SU-DHL-6 (cell line): Measurements from ENCODE around the gene UGT1A4.

ENCODE experiments used
- H2AFZ ChIP-seq: fragments of 200-600 bp; sonication (generic); 2 replicates; pipeline ENCODE4 v1.6.1; 2014; ENCODE audit warnings: low read depth, mild to moderate bottlenecking, moderate library complexity, mixed read lengths, antibody characterized with exemption, low read length; ENCODE audit not compliant: severe bottlenecking
- H3F3A ChIP-seq: fragments of 200-600 bp; shearing (Covaris generic); 2 replicates; pipeline ENCODE4 v1.6.0; 2016; ENCODE audit warnings: antibody characterized with exemption, mild to moderate bottlenecking; ENCODE audit not compliant: insufficient read depth
- H3K27ac ChIP-seq: fragments of 200-600 bp; sonication (generic); 2 replicates; pipeline ENCODE4 v1.5.1; 2016; ENCODE audit warnings: low read depth, mild to moderate bottlenecking, low read length, moderate library complexity, mixed read lengths
- H3K27me3 ChIP-seq: fragments of 200-600 bp; sonication (generic), shearing (Covaris generic); 2 replicates; pipeline ENCODE4 v1.6.0; 2014; ENCODE audit warnings: mild to moderate bottlenecking, low read length
- H3K36me3 ChIP-seq: fragments of 200-600 bp; sonication (generic); 2 replicates; pipeline ENCODE4 v1.6.1; 2014; ENCODE audit warnings: mild to moderate bottlenecking, low read length, mixed read lengths
- H3K4me2 ChIP-seq: fragments of 300-600, 200-600 bp; shearing (Covaris generic), sonication (generic); 2 replicates; pipeline ENCODE4 v1.6.0; 2014; ENCODE audit warnings: low read length, low read depth, mild to moderate bottlenecking; ENCODE audit not compliant: poor library complexity, severe bottlenecking
- H3K4me3 ChIP-seq: fragments of 200-600 bp; sonication (generic); 2 replicates; pipeline ENCODE4 v1.5.1; 2014; ENCODE audit warnings: antibody characterized with exemption, low read length, mild to moderate bottlenecking, mixed read lengths; ENCODE audit not compliant: insufficient read depth, poor library complexity, severe bottlenecking
- H3K79me2 ChIP-seq: fragments of 200-600 bp; sonication (generic); 2 replicates; pipeline ENCODE4 v1.6.1; 2014; ENCODE audit warnings: mild to moderate bottlenecking, low read length, moderate library complexity; ENCODE audit not compliant: insufficient read depth
- H3K9ac ChIP-seq: fragments of 200-600 bp; sonication (generic); 2 replicates; pipeline ENCODE4 v1.7.0; 2014; ENCODE audit warnings: mild to moderate bottlenecking, low read length
- H3K9me2 ChIP-seq: fragments of 200-600 bp; sonication (generic); replicated peaks from 2 replicates; pipeline ENCODE4 v1.6.1; 2014; ENCODE audit warnings: low read length; ENCODE audit not compliant: insufficient read depth
- H3K9me3 ChIP-seq: fragments of 200-600 bp; sonication (generic); 2 replicates; pipeline ENCODE4 v1.6.1; 2014; ENCODE audit warnings: low read length, mixed read lengths; ENCODE audit not compliant: insufficient read depth
- H4K20me1 ChIP-seq: fragments of 200-600 bp; sonication (generic); 2 replicates; pipeline ENCODE4 v1.6.1; 2014; ENCODE audit warnings: low read depth, mild to moderate bottlenecking, antibody characterized with exemption, low read length, moderate library complexity, mixed read lengths
- EZH2phosphoT487 ChIP-seq: fragments of 200-600 bp; sonication (generic), shearing (Covaris generic); conservative IDR thresholded peaks from 2 replicates; pipeline ENCODE4 v1.6.1; 2018; ENCODE audit warnings: mild to moderate bottlenecking, antibody characterized with exemption, low read length, moderate library complexity, mixed read lengths
- TF ChIP-seq, protein P1 (sequence below): fragments of 200-600 bp; sonication (generic); IDR thresholded peaks from one replicate; pipeline ENCODE4 v1.5.1; 2017; ENCODE audit warnings: antibody characterized with exemption, mild to moderate bottlenecking, low read length, moderate library complexity; ENCODE audit not compliant: insufficient read depth, poor library complexity, severe bottlenecking

The UGT1A4 gene

DNA sequence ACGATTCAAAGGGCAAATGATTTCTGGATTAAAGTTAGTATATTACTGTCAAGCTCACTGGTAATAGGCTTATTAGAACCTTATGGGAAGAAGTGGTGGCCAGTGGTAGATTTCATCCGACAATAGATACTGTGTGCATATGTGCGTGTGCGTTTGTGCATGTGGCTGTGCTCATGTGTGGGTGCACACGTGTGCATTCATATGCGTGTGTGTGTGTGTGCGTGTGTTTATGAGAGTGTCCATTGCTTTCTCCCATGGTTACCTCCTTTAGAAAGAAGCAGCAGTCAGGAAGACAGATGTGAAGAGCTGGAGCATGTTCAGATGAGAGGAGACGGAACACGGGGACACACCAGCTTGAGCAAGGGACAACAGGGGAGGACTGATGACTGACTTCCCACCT lies 50.7 kb downstream of the UGT1A4 start:
- Histone ChIP-seq H3K36me3 (no peaks in the 10 kb centered on the region), H3K27me3 (no peaks in the 10 kb centered on the region), H3K9me3 (no peaks in the 10 kb centered on the region), H3K4me2 (no peak overlapping the region), H4K20me1 (no peaks in the 10 kb centered on the region), H3K4me3 (no peak overlapping the region), H3K9ac (no peak overlapping the region), H2AFZ (no peak overlapping the region), H3K79me2 (no peaks in the 10 kb centered on the region), H3K27ac (no peak overlapping the region), H3K9me2 (no peaks in the 10 kb centered on the region), H3F3A (no peaks in the 10 kb centered on the region)
- TF ChIP-seq, protein P1, sequence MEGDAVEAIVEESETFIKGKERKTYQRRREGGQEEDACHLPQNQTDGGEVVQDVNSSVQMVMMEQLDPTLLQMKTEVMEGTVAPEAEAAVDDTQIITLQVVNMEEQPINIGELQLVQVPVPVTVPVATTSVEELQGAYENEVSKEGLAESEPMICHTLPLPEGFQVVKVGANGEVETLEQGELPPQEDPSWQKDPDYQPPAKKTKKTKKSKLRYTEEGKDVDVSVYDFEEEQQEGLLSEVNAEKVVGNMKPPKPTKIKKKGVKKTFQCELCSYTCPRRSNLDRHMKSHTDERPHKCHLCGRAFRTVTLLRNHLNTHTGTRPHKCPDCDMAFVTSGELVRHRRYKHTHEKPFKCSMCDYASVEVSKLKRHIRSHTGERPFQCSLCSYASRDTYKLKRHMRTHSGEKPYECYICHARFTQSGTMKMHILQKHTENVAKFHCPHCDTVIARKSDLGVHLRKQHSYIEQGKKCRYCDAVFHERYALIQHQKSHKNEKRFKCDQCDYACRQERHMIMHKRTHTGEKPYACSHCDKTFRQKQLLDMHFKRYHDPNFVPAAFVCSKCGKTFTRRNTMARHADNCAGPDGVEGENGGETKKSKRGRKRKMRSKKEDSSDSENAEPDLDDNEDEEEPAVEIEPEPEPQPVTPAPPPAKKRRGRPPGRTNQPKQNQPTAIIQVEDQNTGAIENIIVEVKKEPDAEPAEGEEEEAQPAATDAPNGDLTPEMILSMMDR = no peak
- no peak for TF ChIP-seq EZH2phosphoT487

GRCh38 chr2:233772153-233772552 lies 53.6 kb downstream of the UGT1A4 start:
- no peak overlapping the region for H2AFZ ChIP-seq
- H3K9ac ChIP-seq = no peak overlapping the region
- H3F3A ChIP-seq = no peaks in the 10 kb centered on the region
- H3K79me2 ChIP-seq = no peaks in the 10 kb centered on the region
- no peaks in the 10 kb centered on the region for H3K9me3 ChIP-seq
- TF ChIP-seq, protein P1 = no peak
- TF ChIP-seq EZH2phosphoT487 = no peak
- H3K4me2 ChIP-seq = no peak overlapping the region
- H3K27me3 ChIP-seq = no peaks in the 10 kb centered on the region
- no peak overlapping the region for H3K4me3 ChIP-seq
- H4K20me1 ChIP-seq = no peaks in the 10 kb centered on the region
- no peak overlapping the region for H3K27ac ChIP-seq
- H3K9me2 ChIP-seq = no peaks in the 10 kb centered on the region
- H3K36me3 ChIP-seq = no peaks in the 10 kb centered on the region

GRCh38 chr2:233772583-233772982 lies 54.0 kb downstream of the UGT1A4 start:
- Histone ChIP-seq H3F3A (no peaks in the 10 kb centered on the region), H3K9me2 (no peaks in the 10 kb centered on the region), H4K20me1 (no peaks in the 10 kb centered on the region), H3K9ac (no peak overlapping the region), H3K27ac (no peak overlapping the region), H3K27me3 (no peaks in the 10 kb centered on the region), H3K4me2 (no peak overlapping the region), H3K36me3 (no peaks in the 10 kb centered on the region), H3K79me2 (no peaks in the 10 kb centered on the region), H2AFZ (no peak overlapping the region), H3K9me3 (no peaks in the 10 kb centered on the region), H3K4me3 (no peak overlapping the region)
- TF ChIP-seq, protein P1 = no peak
- TF ChIP-seq EZH2phosphoT487 = no peak
